GM21529 (cell line): Measurements from ENCODE around the gene SLC8A2.

Experiments
- ATAC-seq: cut with Tn5 transposase; IDR thresholded peaks from one replicate; pipeline ENCODE4 v1.9.1; 2021; ENCODE audit not compliant: unreplicated experiment

SLC8A2 gene

GRCh38 chr19:47461876-47462275 is 9.8 kb downstream of the SLC8A2 start:
- ATAC-seq = no peak

- ATAC-seq = no peak
Measured at GRCh38 chr19:47459477-47459876, 12.2 kb downstream of the SLC8A2 start.

- ATAC-seq = no peak
Measured at GRCh38 chr19:47458672-47459071, 13.0 kb downstream of the SLC8A2 start.

GRCh38 chr19:47456721-47457474 is 14.8 kb downstream of the SLC8A2 start:
- no peak for ATAC-seq

- no peak for ATAC-seq
Measured at GRCh38 chr19:47450478-47450877, 21.2 kb downstream of the SLC8A2 start.

- ATAC-seq = no peak
Measured at GRCh38 chr19:47448360-47448727, 23.3 kb downstream of the SLC8A2 start.

- ATAC-seq = no peak
Measured at GRCh38 chr19:47447470-47448359, 24.0 kb downstream of the SLC8A2 start.

GRCh38 chr19:47446534-47447469 is 24.9 kb downstream of the SLC8A2 start:
- ATAC-seq = no peak

- ATAC-seq = no peak
Measured at GRCh38 chr19:47445937-47446402, 25.7 kb downstream of the SLC8A2 start.

GRCh38 chr19:47445527-47445926 is 26.2 kb downstream of the SLC8A2 start:
- no peak for ATAC-seq

GRCh38 chr19:47444388-47444821 is 27.3 kb downstream of the SLC8A2 start:
- ATAC-seq = no peak

GRCh38 chr19:47443331-47443730 is 28.4 kb downstream of the SLC8A2 start:
- ATAC-seq = no peak

- ATAC-seq = no peak
Measured at GRCh38 chr19:47438793-47439220, 32.9 kb downstream of the SLC8A2 start.

- ATAC-seq = no peak
Measured at GRCh38 chr19:47437500-47437899, 34.2 kb downstream of the SLC8A2 start.

GRCh38 chr19:47436712-47437401 is 34.8 kb downstream of the SLC8A2 start:
- no peak for ATAC-seq

- no peak for ATAC-seq
Measured at GRCh38 chr19:47435883-47436417, 35.7 kb downstream of the SLC8A2 start.

- no peak for ATAC-seq
Measured at GRCh38 chr19:47435196-47435595, 36.5 kb downstream of the SLC8A2 start.

- no peak for ATAC-seq
Measured at GRCh38 chr19:47434088-47434487, 37.6 kb downstream of the SLC8A2 start.

- no peak for ATAC-seq
Measured at GRCh38 chr19:47433121-47433520, 38.6 kb downstream of the SLC8A2 start.

GRCh38 chr19:47432499-47432898 is 39.2 kb downstream of the SLC8A2 start:
- ATAC-seq = no peak
